Stimulated activated CD8-positive, alpha-beta memory T cell treated with anti-CD3 and anti-CD28 coated beads, Interleukin-7, amount 100 ng/mL, for 48 hours (primary cell): Measurements from ENCODE around the gene COL24A1.
"Not testable (repeated sequence)": the region's sequence is repeated elsewhere in the genome, so short reads cannot be mapped to it uniquely, and the experiment has no call there.

ENCODE experiments used
- DNase-seq, 2 donors: peaks; one replicate each; pipeline ENCODE4 v3.0.0-alpha.2; 2020; ENCODE audit warnings: low read depth in 1 of 2; ENCODE audit errors: extremely low read depth in 1 of 2

Gene COL24A1

DNA sequence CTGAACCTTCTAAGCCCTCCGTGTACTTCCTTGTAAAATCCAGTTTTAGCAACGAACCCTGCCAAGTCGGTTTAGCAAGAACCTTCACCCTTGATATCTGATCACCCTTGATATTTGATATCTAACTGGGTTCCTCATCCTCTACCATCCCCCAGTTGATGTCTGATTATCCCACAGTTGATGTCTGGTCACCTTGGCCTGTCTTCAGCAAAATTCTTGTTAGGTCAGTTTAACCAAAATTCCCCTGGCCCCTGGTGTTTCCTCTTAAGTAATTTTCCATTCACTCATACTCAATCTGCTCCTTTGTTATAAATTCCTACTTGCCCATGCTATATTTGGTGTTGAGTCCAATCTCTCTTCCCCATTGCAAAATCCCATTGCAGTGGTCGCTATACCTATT is 333.9 kb downstream of the COL24A1 start:
- no peak for DNase-seq

DNA sequence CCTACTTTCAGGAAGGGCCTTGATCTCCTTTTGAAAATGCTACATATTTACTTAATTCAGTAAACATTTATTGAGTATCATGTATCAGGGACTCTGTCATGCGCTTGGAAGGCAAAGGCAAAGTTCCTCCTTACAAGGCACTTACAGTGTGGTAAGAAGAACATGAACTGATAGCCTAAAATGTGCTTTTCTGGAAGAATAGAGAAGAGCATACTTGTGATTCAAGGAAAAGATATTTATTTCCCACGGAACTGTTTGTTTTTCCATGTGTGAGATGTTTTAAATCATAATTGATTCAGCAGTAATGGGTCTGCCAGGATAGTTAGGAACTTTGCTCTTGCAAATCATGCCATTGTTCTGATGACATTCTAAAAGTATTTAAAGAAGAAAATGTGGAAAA is 338.2 kb downstream of the COL24A1 start:
- no peak for DNase-seq

DNA sequence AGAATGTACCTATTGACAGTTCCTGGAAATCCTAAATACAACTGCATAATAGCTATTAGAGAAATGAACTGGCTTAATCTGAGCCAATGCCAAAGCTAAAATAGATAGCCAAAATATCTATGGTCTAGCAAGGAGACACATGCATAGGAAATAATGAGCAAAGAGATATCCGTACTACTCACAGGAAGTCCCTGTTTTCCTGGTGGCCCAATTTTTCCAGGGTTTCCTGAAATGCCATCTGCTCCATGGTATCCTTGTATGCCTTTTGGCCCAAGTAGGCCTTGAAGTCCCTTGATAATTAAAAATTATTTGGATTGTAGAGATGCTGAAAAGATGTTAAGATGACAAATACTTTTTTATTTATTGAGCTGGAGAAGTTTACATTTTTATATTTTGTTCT is 340.0 kb downstream of the COL24A1 start:
- no peak for DNase-seq

DNA sequence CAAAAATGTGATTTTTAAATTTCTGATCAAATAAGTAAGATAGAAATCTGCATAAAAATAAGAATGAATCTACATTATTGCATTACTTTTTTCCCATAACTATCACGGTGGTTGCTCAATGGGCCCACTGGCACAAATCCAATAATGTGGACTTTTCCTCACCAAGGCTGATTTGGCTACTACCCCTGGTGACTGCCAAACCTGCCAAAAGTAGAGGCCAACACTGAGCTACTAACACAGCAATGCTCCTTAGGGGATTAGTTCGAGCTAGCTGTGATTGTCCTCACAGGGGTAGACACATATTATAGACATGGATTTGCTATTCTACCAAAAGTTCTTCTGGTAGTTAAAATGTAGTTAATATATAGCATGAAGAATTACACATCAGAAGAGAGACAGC is 340.7 kb downstream of the COL24A1 start:
- no peak for DNase-seq

DNA sequence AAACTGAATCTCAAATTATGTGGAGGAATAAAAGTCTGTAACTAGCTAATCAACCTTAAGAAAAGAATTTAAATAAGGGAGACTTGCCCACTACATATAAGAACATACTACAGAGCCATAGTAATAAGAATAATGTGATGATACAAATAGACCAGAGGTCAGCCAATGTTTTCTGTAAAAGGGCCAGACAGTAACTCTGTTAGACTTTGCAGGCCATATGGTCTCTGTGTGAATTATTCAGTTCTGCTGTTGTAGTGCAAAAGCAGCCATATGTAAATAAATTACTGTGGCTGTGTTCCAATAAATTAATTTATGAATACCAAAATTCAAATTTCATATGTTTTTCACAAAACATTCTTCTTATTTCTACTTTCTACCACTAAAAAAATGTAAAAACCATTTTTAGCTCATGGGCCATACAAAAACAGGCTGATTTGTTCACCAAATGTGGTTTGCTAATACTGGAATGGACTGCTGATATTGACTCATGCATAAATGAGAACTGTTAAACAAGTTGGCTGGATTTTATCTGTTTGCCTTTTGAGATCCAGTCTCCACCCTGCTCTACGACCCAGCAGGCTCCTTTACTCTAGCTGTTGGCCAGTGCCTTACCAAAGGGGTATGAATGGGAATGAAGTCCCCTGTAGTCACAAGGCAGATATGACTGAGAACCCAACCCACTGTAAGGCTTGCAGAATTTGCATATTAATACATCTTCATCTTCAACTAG is 350.2 kb downstream of the COL24A1 start:
- no peak for DNase-seq

DNA sequence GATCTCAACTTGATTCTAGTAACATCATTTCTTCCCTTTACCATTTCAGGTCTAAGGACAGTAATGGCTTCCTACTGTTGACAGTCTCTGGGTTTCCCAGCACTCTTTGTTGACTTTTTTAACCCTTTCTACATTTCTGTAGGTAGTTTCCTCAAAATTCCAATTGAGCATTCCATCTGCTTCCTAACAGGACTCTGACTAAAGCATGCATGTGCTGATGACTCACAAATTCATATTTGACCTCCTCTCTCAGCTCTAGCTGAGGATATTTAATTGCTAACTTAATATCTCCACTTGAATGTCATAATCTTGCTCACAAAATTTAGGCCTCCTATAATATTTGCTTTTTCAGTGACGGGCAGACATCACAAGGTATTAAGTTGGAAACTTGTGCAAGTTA is 355.1 kb downstream of the COL24A1 start:
- DNase-seq, result no peak

DNA sequence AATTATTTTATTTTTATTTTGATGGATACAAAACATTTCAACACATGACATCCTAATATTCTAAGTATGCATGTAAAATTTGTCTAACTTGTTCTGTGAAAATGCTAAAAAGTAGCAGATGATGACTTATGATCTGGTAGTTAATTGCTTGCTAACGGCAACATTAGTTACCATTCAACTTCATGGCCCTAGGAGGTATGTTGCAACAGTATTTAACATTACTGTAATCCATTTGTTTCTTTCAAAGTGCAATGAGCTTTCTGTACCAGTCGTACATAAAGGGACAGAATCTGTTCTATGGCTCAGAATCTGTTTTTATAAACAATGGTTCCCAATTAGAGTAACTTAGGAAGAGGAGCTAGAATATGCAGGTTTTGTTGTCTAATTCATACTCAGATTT is 356.8 kb downstream of the COL24A1 start:
- DNase-seq, result no peak

DNA sequence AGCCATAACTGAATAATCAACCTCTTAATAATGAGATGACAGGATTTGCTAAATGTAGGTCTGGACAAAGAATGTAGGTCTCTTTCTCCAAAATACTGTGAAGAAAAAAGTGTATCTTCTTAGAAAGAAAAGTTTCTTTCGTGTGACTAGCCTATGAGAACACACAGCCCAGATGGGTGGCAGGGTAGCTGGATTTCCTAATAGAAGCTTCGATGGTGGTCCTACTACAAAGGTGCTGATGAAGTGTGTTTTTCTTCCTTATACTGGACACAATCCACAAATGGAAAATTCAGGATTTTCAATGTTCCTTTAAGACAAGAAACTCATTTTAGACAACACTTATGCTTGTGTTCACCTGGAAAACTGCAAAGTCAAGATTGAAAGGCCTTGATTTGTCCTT is 358.2 kb downstream of the COL24A1 start:
- no peak for DNase-seq

DNA sequence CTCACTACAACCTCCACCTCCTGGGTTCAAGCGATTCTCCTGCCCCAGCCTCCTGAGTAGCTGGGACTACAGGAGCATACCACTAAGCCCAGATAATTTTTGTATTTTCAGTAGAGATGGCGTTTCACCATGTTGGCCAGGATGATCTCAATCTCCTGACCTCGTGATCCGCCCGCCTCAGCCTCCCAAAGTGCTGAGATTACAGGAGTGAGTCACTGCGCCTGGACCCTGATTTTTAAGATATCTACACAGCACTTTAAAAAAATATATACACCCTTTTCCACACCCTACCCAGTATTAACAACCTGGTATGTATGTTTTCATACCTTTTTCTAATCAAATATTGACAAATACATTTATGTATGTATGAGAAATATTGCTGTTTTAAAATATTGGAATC is 379.6 kb downstream of the COL24A1 start:
- not testable (repeated sequence) for DNase-seq

DNA sequence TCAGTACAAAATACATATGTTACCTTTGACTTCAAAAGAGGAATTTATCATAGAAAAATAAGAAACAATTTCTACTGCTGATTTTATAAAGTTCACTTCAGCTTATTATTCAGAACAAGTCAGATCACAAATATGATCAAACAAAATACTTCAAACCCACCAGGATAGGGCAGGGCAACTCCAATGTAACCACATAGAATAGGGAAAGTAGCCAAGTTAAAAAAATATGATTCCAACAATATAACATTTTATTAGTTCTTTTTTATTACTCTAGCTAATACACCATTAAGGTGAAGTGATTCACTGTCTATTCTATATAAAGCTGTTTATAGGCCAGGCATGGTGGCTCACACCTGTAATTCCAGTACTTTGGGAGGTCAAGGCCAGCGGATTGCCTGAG is 393.8 kb downstream of the COL24A1 start:
- DNase-seq, result no peak

DNA sequence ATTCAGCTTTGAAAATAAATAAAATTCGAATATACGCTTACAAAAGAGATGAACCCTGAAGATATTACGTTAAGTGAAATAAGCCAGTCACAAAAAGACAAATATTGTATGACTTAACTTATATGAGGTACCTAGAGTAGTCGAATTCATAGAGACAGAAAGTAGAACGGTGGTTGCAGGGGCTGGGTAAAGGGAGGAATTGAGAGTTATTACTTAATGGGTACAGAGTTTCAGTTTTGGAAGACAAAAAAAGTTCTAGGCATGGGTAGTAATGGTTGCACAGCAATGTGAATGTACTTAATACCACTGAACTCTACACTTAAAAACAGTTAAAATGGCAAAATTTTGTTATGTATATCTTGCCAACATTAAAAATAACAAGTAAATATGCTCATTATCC is 399.7 kb downstream of the COL24A1 start:
- DNase-seq, result no peak

DNA sequence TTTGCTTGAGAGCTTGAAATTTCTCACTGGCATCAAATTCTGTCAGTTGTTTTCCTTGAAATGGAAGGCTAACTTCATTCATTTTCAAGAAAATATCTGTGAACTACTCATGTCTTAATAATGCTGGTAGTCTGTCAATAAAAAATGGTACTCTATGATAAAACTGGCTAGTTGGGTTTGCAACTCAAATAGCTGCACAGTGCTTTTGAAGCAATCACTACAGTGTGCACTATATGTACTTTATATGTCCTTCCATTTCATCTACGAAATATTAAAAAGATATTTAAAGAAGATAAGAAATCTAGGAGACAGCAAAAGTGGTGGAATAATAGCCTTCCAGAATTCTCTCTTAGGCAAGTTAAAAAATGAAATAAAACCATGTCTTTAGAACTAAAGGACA is 408.5 kb downstream of the COL24A1 start:
- DNase-seq, result no peak

DNA sequence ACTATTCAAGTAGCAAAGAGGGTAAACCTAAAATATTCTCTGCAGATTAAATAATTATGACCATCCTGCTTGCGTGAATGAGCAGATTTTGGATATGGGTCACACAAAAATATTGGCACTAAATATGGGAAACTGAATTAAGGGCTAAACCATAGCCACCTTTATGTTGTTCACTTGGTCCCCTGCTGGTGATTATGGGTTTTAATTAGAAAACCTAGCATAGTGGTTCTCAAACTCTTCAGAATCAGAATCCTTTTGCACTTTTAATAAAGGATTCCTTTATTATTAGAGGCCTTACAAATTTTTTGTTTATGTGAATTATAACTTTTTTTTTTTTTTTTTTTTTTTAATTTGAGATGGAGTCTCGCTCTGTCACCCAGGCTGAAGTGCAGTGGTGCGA is 409.8 kb downstream of the COL24A1 start:
- no peak for DNase-seq

DNA sequence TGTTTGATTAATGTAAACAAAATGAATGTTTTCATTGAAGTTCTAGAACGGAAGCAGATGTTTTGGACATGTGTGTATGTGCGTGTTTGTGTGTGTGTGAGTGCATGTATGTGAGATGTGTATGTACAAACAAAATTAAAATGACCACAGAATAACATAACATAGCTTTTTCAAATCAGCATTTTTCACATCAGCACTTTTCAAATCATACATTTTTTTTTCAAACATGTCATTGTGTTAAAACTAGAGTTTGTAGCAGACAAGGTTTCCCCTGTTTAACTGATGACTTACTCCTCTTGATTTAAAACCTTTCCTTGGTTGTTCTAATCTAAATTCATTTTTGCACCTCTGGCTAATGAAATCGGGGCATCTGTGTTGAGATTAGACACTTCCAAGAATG is 412.8 kb downstream of the COL24A1 start:
- DNase-seq, result no peak

DNA sequence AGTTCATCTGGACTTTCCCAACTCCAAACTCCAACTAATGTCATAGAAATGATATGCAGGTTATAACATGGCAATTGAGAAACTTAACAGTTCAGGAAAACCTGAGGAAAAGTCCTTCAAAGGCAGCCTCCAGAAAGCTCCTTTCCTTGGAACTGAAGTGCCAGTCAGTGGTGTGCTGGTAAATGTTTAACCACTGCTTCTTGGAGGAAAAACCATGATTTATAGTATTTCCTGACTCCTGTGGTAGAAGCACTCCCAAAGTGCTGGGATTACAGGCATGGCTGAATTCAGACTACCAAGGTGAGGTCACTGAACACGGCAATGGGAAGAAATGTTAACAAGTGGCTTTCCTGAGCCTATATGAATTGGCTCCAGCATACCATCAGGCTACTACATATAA is 421.6 kb downstream of the COL24A1 start:
- DNase-seq, result no peak

DNA sequence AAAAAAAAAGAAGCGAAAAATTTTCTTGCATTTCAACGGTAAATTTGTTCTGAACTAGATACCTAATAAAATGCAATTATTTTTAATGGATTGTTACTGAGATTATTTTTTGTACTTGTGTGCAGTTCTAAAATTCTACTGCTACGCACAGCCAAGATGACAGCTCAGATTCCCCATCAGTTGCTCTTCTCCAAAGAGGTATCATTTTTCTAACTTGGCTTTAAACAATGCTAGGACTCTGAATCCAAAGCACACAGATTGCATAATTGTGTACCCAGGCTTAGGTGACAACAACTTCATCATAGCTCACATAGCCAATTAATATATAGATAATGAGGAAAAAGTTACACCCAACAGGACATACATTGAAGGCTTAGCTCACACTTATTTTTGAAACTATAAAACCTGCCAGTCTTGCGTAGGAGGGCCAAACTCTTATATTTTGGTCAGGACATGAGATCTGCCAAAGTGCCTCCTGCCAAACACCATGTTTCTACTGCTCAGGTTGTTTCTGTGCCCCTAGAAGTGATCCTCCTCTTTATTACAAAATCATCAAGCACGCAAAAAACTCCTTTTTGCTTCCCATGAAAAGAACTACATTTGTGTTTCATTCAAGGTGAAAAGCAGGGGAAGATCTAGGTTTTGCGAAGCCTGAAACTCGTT is 437.8 kb downstream of the COL24A1 start:
- no peak for DNase-seq

DNA sequence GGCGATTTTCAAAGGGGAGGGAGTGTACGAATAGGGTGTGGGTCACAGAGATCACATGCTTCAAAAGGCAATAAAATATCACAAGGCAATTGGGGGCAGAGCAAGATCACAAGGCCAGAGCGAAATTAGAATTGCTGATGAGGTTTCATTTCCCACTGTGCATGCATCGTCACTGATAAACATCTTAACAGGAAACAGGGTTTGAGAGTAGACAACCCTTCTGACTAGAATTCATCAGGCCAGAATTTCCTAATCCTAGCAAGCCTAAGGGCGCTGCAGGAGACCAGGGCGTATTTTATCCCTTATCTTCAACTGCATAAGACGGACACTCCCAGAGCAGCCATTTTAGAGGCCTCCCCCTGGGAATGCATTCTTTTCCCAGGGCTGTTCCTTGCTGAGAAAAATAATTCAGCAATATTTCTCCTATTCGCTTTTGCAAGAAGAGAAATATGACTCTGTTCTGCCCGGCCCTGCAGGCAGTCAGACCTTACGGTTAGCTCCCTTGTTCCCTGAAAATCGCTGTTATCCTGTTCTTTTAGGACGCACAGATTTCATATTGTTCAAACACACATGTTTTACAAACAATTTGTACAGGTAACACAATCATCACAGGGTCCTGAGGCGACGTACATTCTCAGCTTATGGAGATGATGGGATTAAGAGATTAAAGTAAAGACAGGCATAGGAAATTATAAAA is 442.0 kb downstream of the COL24A1 start:
- DNase-seq, result not testable (repeated sequence)

DNA sequence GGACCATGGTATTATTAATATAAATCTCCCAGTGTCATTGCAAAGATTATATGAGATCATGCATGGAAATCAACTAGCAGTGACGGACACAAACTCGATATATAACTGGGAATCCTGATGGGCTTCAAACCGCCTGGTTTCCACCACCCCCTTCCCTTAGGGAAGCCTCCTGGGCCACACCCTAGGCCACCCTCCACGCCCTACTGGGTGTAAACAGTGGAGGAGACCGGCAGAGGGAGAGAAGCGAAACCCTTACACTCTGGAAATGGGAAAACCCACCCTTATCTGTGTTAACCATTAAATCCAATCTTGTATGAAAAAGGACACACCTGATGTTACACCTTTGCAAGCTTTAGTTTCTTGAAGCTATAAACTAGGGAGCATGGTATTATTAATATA is 447.7 kb downstream of the COL24A1 start:
- no peak for DNase-seq

DNA sequence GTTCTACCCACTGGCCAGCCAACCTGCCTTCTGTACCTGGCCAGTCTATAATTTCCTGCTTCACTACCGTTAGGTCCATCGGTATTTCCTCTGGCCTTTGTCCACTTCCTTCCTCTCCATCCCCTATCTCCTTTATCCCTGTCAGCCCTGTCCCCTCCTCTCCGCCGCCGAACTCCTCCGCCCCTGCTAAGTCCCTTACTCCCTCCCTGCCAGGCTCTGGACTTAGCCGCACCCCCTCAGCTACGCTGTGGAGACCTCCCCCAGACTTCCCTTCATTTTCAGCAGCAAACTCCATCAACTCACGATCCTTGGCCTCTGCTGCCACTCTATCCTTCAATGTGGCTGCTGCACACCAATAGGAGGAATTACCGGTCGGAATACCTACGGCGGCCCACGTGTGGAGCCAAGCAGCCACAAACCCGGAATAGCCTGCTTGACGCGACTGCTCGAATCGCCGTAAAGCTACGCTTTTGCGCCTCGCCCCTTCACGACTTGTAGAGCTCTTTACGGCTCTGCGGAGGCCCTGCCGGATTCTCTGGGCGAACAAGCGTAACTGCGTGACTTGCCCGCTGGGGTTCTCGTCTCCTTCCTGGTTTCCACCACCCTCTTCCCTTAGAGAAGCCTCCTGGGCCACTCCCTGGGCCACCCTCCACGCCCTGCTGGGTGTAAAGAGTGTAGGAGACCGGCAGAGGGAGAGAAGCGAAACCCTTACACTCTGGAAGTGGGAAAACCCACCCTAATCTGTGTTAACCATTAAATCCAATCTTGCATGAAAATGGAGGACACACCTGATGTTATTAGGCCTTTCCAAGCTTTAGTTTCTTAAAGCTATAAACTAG is 448.4 kb downstream of the COL24A1 start, which contains the start of gene ZNHIT6:
ZNHIT6 (minus strand) TSS at position 444 of the 839 bp plus-strand sequence; CDS start at position 295, 149 bp downstream.
- peak; percentile 67 to 87 for DNase-seq

DNA sequence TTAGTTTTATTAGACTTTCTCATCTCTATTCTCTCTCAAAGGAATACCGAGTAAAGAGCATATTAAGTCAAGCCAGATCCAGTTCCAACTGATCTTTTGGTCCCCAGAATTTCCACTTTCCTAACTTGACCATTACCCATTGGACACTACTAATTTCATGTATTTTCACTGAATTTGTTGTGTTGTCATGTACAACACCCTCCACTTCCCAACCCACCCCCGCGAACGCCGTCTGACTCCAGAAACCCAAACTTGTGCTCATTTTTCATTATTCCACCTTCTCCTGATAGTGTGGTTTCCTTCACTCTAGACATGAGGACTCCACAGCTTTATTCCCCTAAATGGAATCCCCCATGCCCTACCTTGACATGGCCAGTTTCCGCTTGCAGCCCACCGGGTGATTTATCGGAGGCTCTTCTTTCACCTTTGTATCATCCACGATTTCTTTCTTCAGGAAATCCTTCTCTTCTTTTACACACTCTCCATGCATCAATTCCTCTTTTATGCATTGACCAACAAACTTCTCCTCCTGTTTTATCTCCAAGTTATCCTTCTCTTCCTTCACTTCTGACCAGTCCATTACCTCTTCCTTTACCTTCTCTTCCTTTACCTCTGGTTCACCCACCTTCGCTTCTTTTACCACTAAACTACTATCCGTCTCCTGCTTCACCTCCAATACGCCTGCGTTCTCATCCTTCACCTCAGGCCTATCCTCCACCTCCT is 449.1 kb downstream of the COL24A1 start:
- DNase-seq, result no peak
